ENCODE measurements around the gene FKTN. TPM values are rescaled to one million over a fixed set of nuclear protein-coding genes. Genes with fewer than 3 reads are reported as not detected.

Gene FKTN
- polyA plus RNA-seq (2012; ENCODE audit: insufficient read length, low read depth): 3.8 TPM

DNA sequence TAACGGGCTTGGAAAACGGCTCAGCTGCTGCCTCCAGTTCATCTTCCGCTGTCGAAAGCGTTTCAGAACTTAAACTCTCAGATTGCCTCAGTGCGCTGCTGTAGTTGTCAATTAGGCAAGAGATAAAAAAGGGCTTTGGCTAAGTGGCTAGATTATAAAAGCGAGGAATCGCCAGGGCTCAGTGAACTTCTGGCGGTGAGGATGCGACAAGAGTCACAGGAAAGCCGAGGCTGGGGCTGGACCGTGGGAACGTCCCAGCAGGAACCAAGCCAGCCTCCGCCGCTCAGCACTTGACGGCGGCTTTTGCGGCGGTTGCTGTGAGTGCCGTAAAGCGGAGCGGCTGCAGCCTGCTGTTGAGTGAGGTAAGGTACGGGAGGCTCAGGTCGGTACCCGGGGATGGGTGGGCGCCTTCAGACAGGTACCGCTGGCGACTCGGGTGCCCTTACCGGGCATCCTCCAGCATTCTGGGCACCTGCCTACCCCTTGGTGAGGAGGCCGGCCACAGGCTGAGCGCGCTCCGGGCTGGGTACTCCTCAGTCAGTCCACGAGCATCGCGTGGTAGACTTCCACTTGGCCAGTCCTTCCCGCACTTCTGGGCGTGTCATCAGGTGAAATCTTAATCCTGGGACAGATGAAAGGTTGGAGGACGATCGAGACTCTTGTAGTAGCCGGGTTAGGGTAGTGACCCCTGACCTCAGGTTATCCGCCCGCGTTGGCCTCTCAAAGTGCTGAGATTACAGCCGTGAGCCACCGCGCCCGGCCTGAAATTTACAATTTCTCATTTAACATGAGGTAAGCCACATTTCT, at the start of gene FKTN:
TSS of gene FKTN (plus strand) at position 328 of the 807 bp plus-strand sequence. CDS start 16,902 bp downstream, outside the sequence.
- TF ChIP-seq FOXP2 (optimal IDR thresholded peaks at IDR 0.05; ENCODE audit: borderline replicate concordance, extremely low read depth, extremely low read length, insufficient read depth) (no peak), TAF1 (IDR thresholded peaks at IDR 0.05; ENCODE audit: borderline replicate concordance, insufficient read depth, low read length) (peak; percentile 87; the same call in 1 of the 2 replicates), REST (IDR thresholded peaks at IDR 0.05; ENCODE audit: insufficient read depth in 1 of 2, low read depth in 2 of 2, low read length in 2 of 2) (peak in 1 of 2 experiments; percentile 59; a peak in 1 of 4 replicates), SIN3A (IDR thresholded peaks at IDR 0.05; ENCODE audit: borderline replicate concordance, insufficient read depth, low read length) (0 out of 2 replicates have a peak, but pooled peaks have one; percentile 71), POLR2AphosphoS5 (IDR thresholded peaks at IDR 0.05; ENCODE audit: low read depth, low read length) (peak; percentile 83)

DNA sequence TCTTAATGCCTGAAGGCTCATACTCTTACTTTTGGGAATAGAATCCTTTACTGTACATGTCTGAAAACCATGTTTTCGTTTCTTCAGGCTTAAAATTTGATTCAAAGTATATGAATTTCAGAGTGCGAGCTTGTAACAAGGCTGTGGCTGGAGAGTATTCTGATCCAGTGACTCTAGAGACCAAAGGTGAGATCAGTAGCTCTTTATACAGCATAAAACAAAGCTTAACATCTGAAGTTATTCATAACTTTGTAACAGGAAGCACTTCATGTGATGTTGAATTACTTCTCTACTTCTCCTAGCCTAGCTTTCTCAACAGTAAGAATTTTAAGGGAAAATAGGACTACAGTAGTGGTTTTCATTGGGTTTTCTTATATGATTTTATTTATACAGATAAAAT, 49.4 kb upstream of the FKTN start:
- TF ChIP-seq REST (IDR thresholded peaks at IDR 0.05; ENCODE audit: insufficient read depth in 1 of 2, low read depth in 2 of 2, low read length in 2 of 2): no peak
- no peak for TF ChIP-seq POLR2AphosphoS5 (IDR thresholded peaks at IDR 0.05; ENCODE audit: low read depth, low read length)
- no peak for TF ChIP-seq TAF1 (IDR thresholded peaks at IDR 0.05; ENCODE audit: borderline replicate concordance, insufficient read depth, low read length)
- TF ChIP-seq FOXP2 (optimal IDR thresholded peaks at IDR 0.05; ENCODE audit: borderline replicate concordance, extremely low read depth, extremely low read length, insufficient read depth): no peak
- TF ChIP-seq SIN3A (IDR thresholded peaks at IDR 0.05; ENCODE audit: borderline replicate concordance, insufficient read depth, low read length): no peak

- TF ChIP-seq REST (IDR thresholded peaks at IDR 0.05; ENCODE audit: insufficient read depth in 1 of 2, low read depth in 2 of 2, low read length in 2 of 2): no peak
- no peak for TF ChIP-seq TAF1 (IDR thresholded peaks at IDR 0.05; ENCODE audit: borderline replicate concordance, insufficient read depth, low read length)
- no peak for TF ChIP-seq FOXP2 (optimal IDR thresholded peaks at IDR 0.05; ENCODE audit: borderline replicate concordance, extremely low read depth, extremely low read length, insufficient read depth)
- TF ChIP-seq SIN3A (IDR thresholded peaks at IDR 0.05; ENCODE audit: borderline replicate concordance, insufficient read depth, low read length): no peak
- no peak for TF ChIP-seq POLR2AphosphoS5 (IDR thresholded peaks at IDR 0.05; ENCODE audit: low read depth, low read length)
Observed at GRCh38 chr9:105510024-105510423, 47.9 kb upstream of the FKTN start.

DNA sequence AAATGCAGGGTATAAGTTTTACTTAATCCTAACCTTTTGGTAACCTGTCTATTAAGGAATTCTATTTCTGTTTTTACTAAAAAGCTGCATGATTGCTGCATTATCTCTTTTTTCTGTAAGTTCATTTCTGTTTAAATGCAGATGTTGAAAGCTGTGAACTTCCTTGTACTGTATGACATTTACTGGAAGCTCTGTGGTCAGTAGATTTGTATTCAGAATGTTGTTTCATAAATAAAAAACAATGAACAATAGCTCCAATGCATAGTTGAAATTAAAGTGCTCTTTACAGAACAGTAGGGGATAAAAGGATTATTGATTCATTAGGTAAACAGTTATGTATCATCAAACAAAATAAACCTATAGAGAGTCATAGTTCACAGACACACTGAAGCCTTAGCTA, 46.5 kb upstream of the FKTN start:
- no peak for TF ChIP-seq FOXP2 (optimal IDR thresholded peaks at IDR 0.05; ENCODE audit: borderline replicate concordance, extremely low read depth, extremely low read length, insufficient read depth)
- TF ChIP-seq TAF1 (IDR thresholded peaks at IDR 0.05; ENCODE audit: borderline replicate concordance, insufficient read depth, low read length): no peak
- TF ChIP-seq SIN3A (IDR thresholded peaks at IDR 0.05; ENCODE audit: borderline replicate concordance, insufficient read depth, low read length): no peak
- no peak for TF ChIP-seq REST (IDR thresholded peaks at IDR 0.05; ENCODE audit: insufficient read depth in 1 of 2, low read depth in 2 of 2, low read length in 2 of 2)
- no peak for TF ChIP-seq POLR2AphosphoS5 (IDR thresholded peaks at IDR 0.05; ENCODE audit: low read depth, low read length)

Data from PFSK-1 (cell line).